ENCODE results near the gene CXCR1. TPM values are rescaled to one million over a fixed set of nuclear protein-coding genes. Genes with fewer than 3 reads are reported as not detected.

Gene CXCR1
- total RNA-seq, 1 experiment from 2014 or later, result not detected

DNA sequence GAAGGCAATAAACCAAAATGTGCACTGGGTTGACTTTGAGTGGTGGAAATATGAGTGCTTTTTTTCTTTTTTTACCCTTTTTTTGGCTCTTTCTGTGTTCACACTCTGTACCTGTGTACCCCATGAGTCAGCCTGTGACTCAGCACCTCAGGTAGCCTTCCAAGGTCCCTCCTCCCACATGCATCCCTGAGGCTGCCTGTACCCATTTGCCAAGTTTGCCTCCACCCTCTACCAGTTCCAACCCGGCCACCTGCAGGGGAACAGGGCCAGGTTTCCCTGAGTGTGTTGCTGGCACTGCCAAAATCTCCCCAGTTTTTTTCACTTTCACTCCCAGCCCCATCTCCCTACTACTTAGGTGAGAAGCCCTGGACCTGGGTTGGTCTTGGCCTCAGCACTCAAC, 14.0 kb downstream of the CXCR1 start:
- Mint-ChIP-seq H3K4me1 (ENCODE audit: low read depth, unreplicated experiment) (no peaks in the 10 kb centered on the region), H3K27ac (ENCODE audit: unreplicated experiment) (no peak overlapping the region), H3K9me3 (ENCODE audit: unreplicated experiment) (no peaks in the 10 kb centered on the region), H3K4me3 (ENCODE audit: unreplicated experiment) (no peak overlapping the region), H3K36me3 (ENCODE audit: insufficient read depth, unreplicated experiment) (no peaks in the 10 kb centered on the region), H3K27me3 (ENCODE audit: insufficient read depth, unreplicated experiment) (peaks cover 23% of the 10 kb centered on the region)
- intact Hi-C loops (cut with micrococcal nuclease; ENCODE audit: unreplicated experiment), result no loop called here
- BruUV-seq (replicated peaks), result no TSS peak
- ChIA-PET CTCF (no interaction called here), POLR2A (no interaction called here)
- Histone ChIP-seq H3K27me3 (replicated peaks; ENCODE audit: control insufficient read depth, insufficient read depth, low read length) (no peaks in the 10 kb centered on the region), H3K9me3 (no peaks in the 10 kb centered on the region), H3K36me3 (ENCODE audit: control insufficient read depth, insufficient read depth, low read length) (no peaks in the 10 kb centered on the region), H3K4me3 (ENCODE audit: low read depth, low read length) (no peak overlapping the region), H3K4me1 (no peaks in the 10 kb centered on the region)
- TF ChIP-seq, protein P1, sequence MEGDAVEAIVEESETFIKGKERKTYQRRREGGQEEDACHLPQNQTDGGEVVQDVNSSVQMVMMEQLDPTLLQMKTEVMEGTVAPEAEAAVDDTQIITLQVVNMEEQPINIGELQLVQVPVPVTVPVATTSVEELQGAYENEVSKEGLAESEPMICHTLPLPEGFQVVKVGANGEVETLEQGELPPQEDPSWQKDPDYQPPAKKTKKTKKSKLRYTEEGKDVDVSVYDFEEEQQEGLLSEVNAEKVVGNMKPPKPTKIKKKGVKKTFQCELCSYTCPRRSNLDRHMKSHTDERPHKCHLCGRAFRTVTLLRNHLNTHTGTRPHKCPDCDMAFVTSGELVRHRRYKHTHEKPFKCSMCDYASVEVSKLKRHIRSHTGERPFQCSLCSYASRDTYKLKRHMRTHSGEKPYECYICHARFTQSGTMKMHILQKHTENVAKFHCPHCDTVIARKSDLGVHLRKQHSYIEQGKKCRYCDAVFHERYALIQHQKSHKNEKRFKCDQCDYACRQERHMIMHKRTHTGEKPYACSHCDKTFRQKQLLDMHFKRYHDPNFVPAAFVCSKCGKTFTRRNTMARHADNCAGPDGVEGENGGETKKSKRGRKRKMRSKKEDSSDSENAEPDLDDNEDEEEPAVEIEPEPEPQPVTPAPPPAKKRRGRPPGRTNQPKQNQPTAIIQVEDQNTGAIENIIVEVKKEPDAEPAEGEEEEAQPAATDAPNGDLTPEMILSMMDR (IDR thresholded peaks at IDR 0.05; ENCODE audit: insufficient read depth in 1 of 2, low read depth in 1 of 2, low read length in 1 of 2, severe bottlenecking in 1 of 2, unreplicated experiment in 1 of 2), result no peak
- no peak for DNase-seq

DNA sequence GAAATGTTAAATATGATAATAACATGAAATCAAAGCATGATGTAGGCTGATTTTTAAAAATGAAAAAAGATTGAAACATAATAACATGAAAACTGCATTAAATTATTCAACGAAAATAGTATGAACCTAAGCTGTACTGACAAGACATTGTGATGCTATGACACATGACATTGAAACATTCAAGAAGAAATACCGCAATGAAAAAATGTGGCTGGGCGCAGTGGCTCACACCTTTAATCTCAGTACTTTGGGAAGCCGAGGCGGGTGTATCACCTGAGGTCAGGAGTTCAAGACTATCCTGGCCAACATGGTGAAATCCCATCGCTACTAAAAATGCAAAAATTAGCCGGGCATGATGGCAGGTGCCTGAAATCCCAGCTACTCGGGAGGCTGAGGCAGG, 14.6 kb downstream of the CXCR1 start:
- no peaks in the 10 kb centered on the region for H3K36me3 Mint-ChIP-seq (ENCODE audit: insufficient read depth, unreplicated experiment)
- Histone ChIP-seq H3K27me3 (replicated peaks; ENCODE audit: control insufficient read depth, insufficient read depth, low read length) (no peaks in the 10 kb centered on the region), H3K4me3 (ENCODE audit: low read depth, low read length) (no peak overlapping the region), H3K4me1 (no peaks in the 10 kb centered on the region), H3K9me3 (no peaks in the 10 kb centered on the region), H3K36me3 (ENCODE audit: control insufficient read depth, insufficient read depth, low read length) (no peaks in the 10 kb centered on the region)
- DNase-seq, result no peak
- H3K27me3 Mint-ChIP-seq (ENCODE audit: insufficient read depth, unreplicated experiment), result peaks cover 23% of the 10 kb centered on the region
- TF ChIP-seq, protein P1 (IDR thresholded peaks at IDR 0.05; ENCODE audit: insufficient read depth in 1 of 2, low read depth in 1 of 2, low read length in 1 of 2, severe bottlenecking in 1 of 2, unreplicated experiment in 1 of 2), result no peak
- H3K4me3 Mint-ChIP-seq (ENCODE audit: unreplicated experiment), result no peak overlapping the region
- intact Hi-C loops (cut with micrococcal nuclease; ENCODE audit: unreplicated experiment), result no loop called here
- H3K9me3 Mint-ChIP-seq (ENCODE audit: unreplicated experiment), result no peaks in the 10 kb centered on the region
- no peak overlapping the region for H3K27ac Mint-ChIP-seq (ENCODE audit: unreplicated experiment)
- POLR2A ChIA-PET, result no interaction called here
- no peaks in the 10 kb centered on the region for H3K4me1 Mint-ChIP-seq (ENCODE audit: low read depth, unreplicated experiment)
- CTCF ChIA-PET, result no interaction called here
- no TSS peak for BruUV-seq (replicated peaks)

DNA sequence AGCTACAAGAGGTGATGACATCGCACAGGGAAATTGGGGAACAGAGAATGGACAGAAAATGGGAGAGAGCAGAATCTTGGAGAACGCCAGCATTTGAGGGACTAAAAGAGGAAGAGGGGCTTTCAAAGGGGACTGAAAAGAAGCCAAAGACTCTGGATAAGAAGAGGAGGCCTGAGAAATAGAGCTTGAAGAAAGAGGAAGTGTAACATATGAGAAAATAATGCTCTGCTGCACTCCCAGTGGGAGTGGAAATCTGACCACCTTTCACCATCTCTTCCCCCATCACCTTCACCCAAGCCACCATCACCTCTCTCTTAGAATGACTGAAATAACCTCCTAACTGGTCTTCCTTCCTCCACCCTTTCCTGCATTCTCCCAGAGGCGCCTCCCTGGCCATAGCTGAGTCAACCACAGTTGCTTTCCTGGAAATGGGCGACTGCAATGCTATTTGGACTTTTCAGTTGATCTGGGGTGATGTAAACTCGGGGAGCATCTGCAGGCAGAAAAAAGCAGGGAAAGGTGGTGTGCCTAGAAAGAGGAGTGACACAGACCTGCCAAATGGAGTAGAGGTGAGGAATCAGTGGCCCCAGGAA, 16.8 kb downstream of the CXCR1 start:
- BruUV-seq (replicated peaks), result no TSS peak
- H3K36me3 ChIP-seq (ENCODE audit: control insufficient read depth, insufficient read depth, low read length), result no peaks in the 10 kb centered on the region
- intact Hi-C loops (cut with micrococcal nuclease; ENCODE audit: unreplicated experiment), result loop anchor here (2.0 kb wide), 1 partner anchor 13 kb away; no protein-coding TSS in a partner anchor
- no peaks in the 10 kb centered on the region for H3K27me3 ChIP-seq (replicated peaks; ENCODE audit: control insufficient read depth, insufficient read depth, low read length)
- ChIA-PET CTCF (interaction anchor here (0.6 kb wide), 1 partner anchor 110 kb away, joined by 3 read pairs; no protein-coding TSS in a partner anchor), POLR2A (no interaction called here)
- TF ChIP-seq, protein P1 (IDR thresholded peaks at IDR 0.05; ENCODE audit: insufficient read depth in 1 of 2, low read depth in 1 of 2, low read length in 1 of 2, severe bottlenecking in 1 of 2, unreplicated experiment in 1 of 2), result no peak
- Mint-ChIP-seq H3K9me3 (ENCODE audit: unreplicated experiment) (no peaks in the 10 kb centered on the region), H3K4me3 (ENCODE audit: unreplicated experiment) (no peak overlapping the region), H3K36me3 (ENCODE audit: insufficient read depth, unreplicated experiment) (no peaks in the 10 kb centered on the region), H3K27ac (ENCODE audit: unreplicated experiment) (no peak overlapping the region), H3K27me3 (ENCODE audit: insufficient read depth, unreplicated experiment) (peaks cover 23% of the 10 kb centered on the region), H3K4me1 (ENCODE audit: low read depth, unreplicated experiment) (no peaks in the 10 kb centered on the region)
- H3K4me1 ChIP-seq, result no peaks in the 10 kb centered on the region
- H3K9me3 ChIP-seq, result no peaks in the 10 kb centered on the region
- no peak overlapping the region for H3K4me3 ChIP-seq (ENCODE audit: low read depth, low read length)
- no peak for DNase-seq
